Central memory CD8-positive, alpha-beta T cell (primary cell): ENCODE data around the gene WDR73.

Source experiments
- ATAC-seq: fragments of 150-1000 bp; cut with Tn5 transposase; replicated peaks from 2 replicates; pipeline ENCODE4 v1.10.0; 2022; ENCODE audit warnings: mild to moderate bottlenecking, moderate FRiP score, moderate number of reproducible peaks; ENCODE audit not compliant: poor library complexity, severe bottlenecking; ENCODE audit errors: extremely low read depth
- DNase-seq, 2 donors: peaks; one replicate each; pipeline ENCODE4 v3.0.0; 2021; ENCODE audit warnings: low spot score in 2 of 2
- H3K27ac Mint-ChIP-seq: one replicate; pipeline ENCODE4 v1.8.0; 2022; ENCODE audit warnings: low read depth, mild to moderate bottlenecking, moderate library complexity, mixed read lengths
- H3K27me3 Mint-ChIP-seq: one replicate; pipeline ENCODE4 v1.8.0; 2022; ENCODE audit warnings: mixed read lengths
- H3K36me3 Mint-ChIP-seq: one replicate; pipeline ENCODE4 v1.8.0; 2022; ENCODE audit warnings: mild to moderate bottlenecking, moderate library complexity, mixed read lengths; ENCODE audit not compliant: insufficient read depth
- H3K4me1 Mint-ChIP-seq: one replicate; pipeline ENCODE4 v1.8.0; 2022; ENCODE audit warnings: mixed read lengths
- H3K4me3 Mint-ChIP-seq: one replicate; pipeline ENCODE4 v1.8.0; 2022; ENCODE audit warnings: mild to moderate bottlenecking, moderate library complexity, mixed read lengths
- H3K9me3 Mint-ChIP-seq: one replicate; pipeline ENCODE4 v1.8.0; 2022; ENCODE audit warnings: mixed read lengths

The WDR73 gene

GRCh38 chr15:84625123-84625522 is 29.0 kb downstream of the WDR73 start:
- Mint-ChIP-seq H3K9me3 (peaks cover 12% of the 10 kb centered on the region), H3K4me1 (peaks cover 10% of the 10 kb centered on the region), H3K36me3 (peaks cover 8% of the 10 kb centered on the region), H3K27ac (no peak overlapping the region), H3K27me3 (no peaks in the 10 kb centered on the region), H3K4me3 (no peak overlapping the region)
- no peak for ATAC-seq
- DNase-seq = no peak

GRCh38 chr15:84624359-84624758 is 29.7 kb downstream of the WDR73 start:
- H3K27ac Mint-ChIP-seq = no peak overlapping the region
- ATAC-seq (no peak), DNase-seq (no peak)
- H3K4me1 Mint-ChIP-seq = peaks cover 10% of the 10 kb centered on the region
- peaks cover 8% of the 10 kb centered on the region for H3K36me3 Mint-ChIP-seq
- H3K9me3 Mint-ChIP-seq = peaks cover 15% of the 10 kb centered on the region
- no peaks in the 10 kb centered on the region for H3K27me3 Mint-ChIP-seq
- no peak overlapping the region for H3K4me3 Mint-ChIP-seq

- ATAC-seq = no peak
- DNase-seq = no peak
- Mint-ChIP-seq H3K4me3 (no peak overlapping the region), H3K9me3 (peaks cover 15% of the 10 kb centered on the region), H3K27me3 (no peaks in the 10 kb centered on the region), H3K36me3 (peaks cover 5% of the 10 kb centered on the region), H3K4me1 (peaks cover 10% of the 10 kb centered on the region), H3K27ac (no peak overlapping the region)
Observed at GRCh38 chr15:84621358-84621979, 32.6 kb downstream of the WDR73 start.

- peaks cover 15% of the 10 kb centered on the region for H3K9me3 Mint-ChIP-seq
- ATAC-seq = no peak
- DNase-seq = no peak
- peaks cover 13% of the 10 kb centered on the region for H3K4me1 Mint-ChIP-seq
- H3K27ac Mint-ChIP-seq = no peak overlapping the region
- no peaks in the 10 kb centered on the region for H3K27me3 Mint-ChIP-seq
- H3K4me3 Mint-ChIP-seq = no peak overlapping the region
- peaks cover 5% of the 10 kb centered on the region for H3K36me3 Mint-ChIP-seq
Observed at GRCh38 chr15:84620626-84621025, 33.5 kb downstream of the WDR73 start.

GRCh38 chr15:84616235-84616634 is 37.8 kb downstream of the WDR73 start:
- H3K36me3 Mint-ChIP-seq = peaks cover 2% of the 10 kb centered on the region
- no peaks in the 10 kb centered on the region for H3K27me3 Mint-ChIP-seq
- no peak overlapping the region for H3K27ac Mint-ChIP-seq
- no peak for DNase-seq
- peaks cover 13% of the 10 kb centered on the region for H3K9me3 Mint-ChIP-seq
- no peak overlapping the region for H3K4me3 Mint-ChIP-seq
- peaks cover 19% of the 10 kb centered on the region for H3K4me1 Mint-ChIP-seq
- ATAC-seq = no peak

- no peak for ATAC-seq
- H3K27ac Mint-ChIP-seq = no peak overlapping the region
Observed at GRCh38 chr15:84611631-84612030, 42.5 kb downstream of the WDR73 start.

GRCh38 chr15:84609818-84610525 is 44.1 kb downstream of the WDR73 start:
- Mint-ChIP-seq H3K4me1 (peaks cover 43% of the 10 kb centered on the region), H3K9me3 (no peaks in the 10 kb centered on the region), H3K36me3 (peaks cover 4% of the 10 kb centered on the region), H3K27me3 (no peaks in the 10 kb centered on the region), H3K4me3 (no peak overlapping the region), H3K27ac (no peak overlapping the region)
- no peak for ATAC-seq
- DNase-seq = no peak

More at GRCh38 chr15:84611631-84612030, 42.5 kb downstream of the WDR73 start:
- Mint-ChIP-seq H3K9me3 (no peaks in the 10 kb centered on the region), H3K36me3 (peaks cover 5% of the 10 kb centered on the region), H3K4me3 (no peak overlapping the region), H3K4me1 (peaks cover 34% of the 10 kb centered on the region), H3K27me3 (no peaks in the 10 kb centered on the region)
- DNase-seq = no peak

GRCh38 chr15:84608707-84609284 is 45.3 kb downstream of the WDR73 start:
- H3K9me3 Mint-ChIP-seq = no peaks in the 10 kb centered on the region
- no peak overlapping the region for H3K27ac Mint-ChIP-seq
- H3K4me3 Mint-ChIP-seq = no peak overlapping the region
- no peak for ATAC-seq
- peaks cover 53% of the 10 kb centered on the region for H3K4me1 Mint-ChIP-seq
- DNase-seq = no peak
- no peaks in the 10 kb centered on the region for H3K27me3 Mint-ChIP-seq
- H3K36me3 Mint-ChIP-seq = peaks cover 4% of the 10 kb centered on the region

GRCh38 chr15:84606653-84607120 is 47.4 kb downstream of the WDR73 start:
- H3K9me3 Mint-ChIP-seq = no peaks in the 10 kb centered on the region
- ATAC-seq = no peak
- no peak for DNase-seq
- no peaks in the 10 kb centered on the region for H3K27me3 Mint-ChIP-seq
- peaks cover 4% of the 10 kb centered on the region for H3K36me3 Mint-ChIP-seq
- no peak overlapping the region for H3K27ac Mint-ChIP-seq
- peaks cover 55% of the 10 kb centered on the region for H3K4me1 Mint-ChIP-seq
- H3K4me3 Mint-ChIP-seq = no peak overlapping the region

- ATAC-seq (no peak), DNase-seq (no peak)
- Mint-ChIP-seq H3K36me3 (peaks cover 4% of the 10 kb centered on the region), H3K9me3 (no peaks in the 10 kb centered on the region), H3K27ac (peak overlapping the region; percentile 90), H3K27me3 (no peaks in the 10 kb centered on the region), H3K4me1 (peaks cover 64% of the 10 kb centered on the region), H3K4me3 (peak overlapping the region; percentile 48)
Observed at GRCh38 chr15:84605554-84605882, 48.6 kb downstream of the WDR73 start.

GRCh38 chr15:84604826-84605553 is 49.1 kb downstream of the WDR73 start:
- Mint-ChIP-seq H3K27me3 (no peaks in the 10 kb centered on the region), H3K27ac (peak overlapping the region; percentile 90), H3K4me1 (peaks cover 69% of the 10 kb centered on the region), H3K4me3 (peak overlapping the region; percentile 48), H3K9me3 (no peaks in the 10 kb centered on the region), H3K36me3 (peaks cover 6% of the 10 kb centered on the region)
- no peak for ATAC-seq
- no peak for DNase-seq

GRCh38 chr15:84603630-84604379 is 50.3 kb downstream of the WDR73 start:
- ATAC-seq (no peak), DNase-seq (no peak)
- Mint-ChIP-seq H3K4me1 (peaks cover 78% of the 10 kb centered on the region), H3K4me3 (peak overlapping the region; percentile 48), H3K27ac (peak overlapping the region; percentile 90), H3K9me3 (no peaks in the 10 kb centered on the region), H3K36me3 (peaks cover 6% of the 10 kb centered on the region), H3K27me3 (no peaks in the 10 kb centered on the region)
